NCI-H2196 treated with DMSO at 0.1 percent for 48 hours (cell line): ENCODE data around the gene KANSL1L.
A peak's percentile ranks its signal among the peaks of the same experiment; 100 is the strongest.
"Not testable (repeated sequence)": the region's sequence is repeated elsewhere in the genome, so short reads cannot be mapped to it uniquely, and the experiment has no call there.

Source experiments
- DNase-seq: peaks from one replicate; lab custom pipeline; 2025; ENCODE audit not compliant: unreplicated experiment; lab: John Stamatoyannopoulos, UW

Gene KANSL1L

DNA sequence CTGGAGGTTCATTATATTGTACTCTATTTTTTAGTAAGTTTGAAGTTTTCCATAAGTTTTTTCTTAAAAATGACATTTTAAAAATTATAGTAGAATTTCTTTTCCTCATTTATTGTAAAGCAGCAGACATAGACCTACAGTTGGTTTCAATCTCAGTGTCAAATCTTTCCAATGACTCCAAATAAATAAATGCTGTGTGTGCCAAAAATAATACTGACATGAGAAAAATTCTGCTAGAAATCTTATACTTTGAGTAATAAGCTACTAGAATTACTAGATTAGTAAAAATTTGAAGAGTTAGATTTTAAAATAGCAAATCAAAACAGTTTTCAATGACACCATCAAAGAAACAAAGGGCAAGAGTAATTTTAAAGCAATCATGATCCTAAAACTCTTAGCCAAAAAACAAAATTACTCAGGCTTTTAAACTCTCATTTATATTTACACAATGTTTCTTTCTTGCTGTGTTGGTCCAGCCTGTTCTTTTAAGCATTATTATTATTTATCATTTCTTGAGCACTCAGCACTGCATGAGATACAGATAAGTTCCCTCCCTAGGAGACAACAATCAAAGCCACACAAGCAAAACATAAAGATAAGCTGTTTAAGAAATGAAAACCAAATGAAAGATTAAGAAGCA lies 8.3 kb upstream of the KANSL1L start:
- no peak for DNase-seq

DNA sequence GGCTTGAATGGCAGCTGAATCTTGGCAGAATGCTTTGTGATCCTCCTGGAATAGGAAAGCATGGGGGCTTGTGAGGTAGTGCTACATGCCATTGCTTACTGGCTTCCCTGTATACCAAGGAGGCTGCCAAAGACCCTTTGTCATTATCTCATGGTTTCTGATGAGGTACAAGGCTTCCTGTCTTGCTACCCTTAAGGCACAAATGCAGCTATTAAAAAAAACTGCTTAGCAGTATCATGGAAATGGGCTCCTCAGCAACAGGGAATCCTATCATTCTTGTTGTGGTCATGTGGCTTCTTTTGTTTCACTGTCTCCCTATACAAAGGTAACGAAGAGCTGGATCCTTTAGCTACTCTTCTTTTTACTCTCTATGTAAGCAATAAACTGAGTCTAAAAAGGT lies 6.6 kb upstream of the KANSL1L start:
- no peak for DNase-seq

DNA sequence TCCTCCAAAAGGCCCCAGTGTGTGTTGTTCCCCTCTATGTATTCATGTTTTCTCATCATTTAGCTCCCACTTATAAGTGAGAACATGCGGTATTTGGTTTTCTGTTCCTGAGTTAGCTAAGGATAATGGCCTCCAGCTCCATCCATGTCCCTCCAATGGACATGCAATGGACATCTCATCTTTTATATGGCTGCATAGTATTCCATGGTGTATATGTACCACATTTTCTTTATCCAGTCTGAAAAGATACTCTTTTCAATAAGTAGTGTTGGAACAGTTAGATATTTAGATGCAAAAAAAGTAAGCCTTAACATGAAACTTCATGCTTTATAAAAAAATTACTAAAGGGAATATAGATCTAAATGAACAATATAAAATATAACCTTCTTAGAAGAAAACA lies 5.9 kb upstream of the KANSL1L start:
- DNase-seq: not testable (repeated sequence)

DNA sequence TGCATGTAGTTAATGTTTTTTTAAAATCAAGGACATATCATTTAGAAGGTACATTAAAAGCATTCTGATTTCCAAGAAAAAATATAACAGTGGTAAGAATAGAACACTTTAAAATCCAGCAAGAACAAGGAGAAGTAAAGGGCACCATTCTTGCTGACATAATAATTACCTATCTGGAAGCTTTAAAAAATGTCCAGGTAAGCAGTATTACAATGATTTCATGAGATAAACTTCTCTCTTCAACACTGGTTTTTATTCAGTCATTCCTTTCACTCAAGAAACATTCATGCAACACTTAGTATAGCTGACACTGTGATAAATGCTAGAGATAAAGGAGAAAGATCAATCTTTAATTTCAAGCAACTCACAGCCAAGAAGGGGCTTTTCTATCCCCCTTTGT lies 2.9 kb upstream of the KANSL1L start:
- no peak for DNase-seq

DNA sequence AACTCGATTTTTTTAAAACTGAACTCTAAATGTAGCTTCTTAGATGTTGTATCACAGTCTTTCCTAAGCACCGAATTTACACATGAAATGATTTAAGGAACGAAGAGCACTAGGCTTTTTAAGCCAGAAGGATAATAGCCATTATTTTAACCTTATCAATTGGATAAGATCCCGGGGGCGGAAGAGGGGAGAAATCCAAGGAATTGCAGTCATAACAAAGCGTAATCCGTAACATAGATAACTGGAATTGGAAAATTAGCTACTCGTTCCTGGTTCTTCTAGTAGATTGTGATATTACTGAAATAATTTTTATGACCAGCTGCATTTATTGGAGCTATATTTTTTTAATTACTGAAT lies 988 bp upstream of the KANSL1L start:
- no peak for DNase-seq

DNA sequence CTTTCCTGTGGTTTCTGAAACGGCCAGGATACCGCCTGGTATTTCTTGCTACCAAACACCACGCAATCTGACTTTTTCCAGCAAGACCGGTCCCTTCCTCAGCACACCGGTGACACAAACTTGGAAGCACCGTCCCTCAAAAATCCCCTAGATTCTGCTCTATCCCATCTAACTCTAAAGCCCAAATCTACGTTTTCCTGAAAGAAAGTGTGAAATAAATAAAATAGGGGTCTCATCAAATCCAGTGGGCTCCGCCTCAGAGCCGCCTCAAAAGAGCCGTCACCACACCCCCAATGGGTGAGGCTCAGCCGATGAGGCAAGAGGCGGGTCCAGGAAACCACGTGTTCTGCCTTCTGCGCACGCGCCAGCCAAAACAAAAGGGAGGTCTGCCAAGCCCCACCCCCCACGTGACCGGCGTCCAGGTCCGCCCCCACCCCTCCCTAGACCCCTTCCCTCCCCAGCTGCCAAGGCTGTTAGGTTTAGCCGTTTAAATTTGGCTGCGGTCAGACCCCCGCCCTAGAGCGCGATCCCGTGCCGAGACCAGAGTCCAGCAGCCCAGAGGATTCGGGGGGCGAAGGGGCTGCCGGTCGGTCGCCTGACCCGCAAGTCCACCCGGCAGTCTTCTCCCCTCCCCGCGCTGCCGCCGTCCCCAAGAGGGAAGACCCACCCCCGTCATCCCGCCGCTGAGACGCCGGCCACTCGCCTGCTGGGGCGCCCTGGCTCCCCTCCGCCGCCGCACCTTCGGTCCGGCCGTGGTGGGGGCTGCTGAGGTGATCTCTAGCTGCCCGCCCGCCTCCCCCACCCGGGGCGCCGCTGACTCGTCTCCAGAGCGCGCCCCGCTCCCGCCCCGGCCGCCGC lies 534 bp downstream of the KANSL1L start:
- DNase-seq: peak; percentile 85

DNA sequence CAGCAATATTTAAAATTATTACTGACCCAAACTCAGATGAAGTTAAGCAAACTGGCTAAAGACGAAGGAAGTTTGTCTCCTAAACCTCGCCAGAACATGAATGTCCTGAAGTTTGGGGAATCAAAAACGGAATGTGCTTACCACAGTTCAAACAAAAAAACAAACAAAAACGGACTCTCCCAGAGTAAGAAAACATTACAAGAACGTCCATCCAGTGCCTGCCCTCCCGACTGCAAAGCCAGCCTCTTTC lies 1.1 kb downstream of the KANSL1L start:
- DNase-seq: no peak

DNA sequence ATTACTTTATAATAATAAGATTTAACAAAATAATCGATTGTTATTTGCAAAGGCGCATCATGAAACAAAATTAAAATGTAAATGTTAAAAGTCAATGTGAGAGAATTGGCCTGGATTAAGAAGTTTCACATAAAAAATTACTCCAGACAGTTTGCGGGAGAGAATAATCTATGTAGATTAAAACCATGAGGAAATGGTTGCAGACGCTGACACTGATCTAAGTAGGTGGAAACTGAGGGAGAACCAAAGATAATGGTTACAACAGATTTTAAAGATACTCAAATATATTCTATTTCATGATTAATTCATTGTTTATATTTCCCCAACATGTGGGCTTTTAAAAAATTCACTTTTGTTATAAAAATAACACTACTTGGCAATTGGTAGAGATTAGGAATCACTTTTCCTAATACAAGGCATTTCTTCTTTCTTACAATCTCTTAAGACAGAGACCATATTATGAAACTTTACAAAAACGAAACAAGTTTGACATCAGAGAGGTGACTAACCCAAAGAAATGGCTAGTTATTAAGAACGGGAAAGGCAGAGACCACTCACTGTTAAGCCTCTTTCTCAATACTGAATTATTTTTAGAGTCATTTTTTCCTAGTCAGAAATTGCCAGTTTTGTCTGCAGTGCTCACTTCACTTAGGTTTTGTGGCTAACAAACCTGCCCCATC lies 1.6 kb downstream of the KANSL1L start:
- no peak for DNase-seq

DNA sequence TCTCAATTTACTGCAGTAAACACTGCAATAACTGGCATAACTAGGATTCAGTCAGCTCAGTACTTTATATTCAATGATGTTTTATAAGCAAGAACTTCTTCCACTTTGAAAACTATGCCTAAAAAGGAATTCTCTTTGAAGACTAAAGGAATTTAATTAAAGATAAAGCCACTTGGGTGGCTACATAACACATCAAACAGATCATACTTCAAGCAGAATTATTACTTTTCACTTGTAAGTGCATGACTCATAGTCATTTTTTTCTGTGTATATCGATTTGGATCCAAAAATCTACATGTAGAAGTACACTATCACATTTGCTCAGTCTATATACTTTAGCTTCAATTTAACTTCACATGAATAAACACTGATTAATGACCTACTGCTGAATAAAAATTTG lies 4.0 kb downstream of the KANSL1L start:
- no peak for DNase-seq

DNA sequence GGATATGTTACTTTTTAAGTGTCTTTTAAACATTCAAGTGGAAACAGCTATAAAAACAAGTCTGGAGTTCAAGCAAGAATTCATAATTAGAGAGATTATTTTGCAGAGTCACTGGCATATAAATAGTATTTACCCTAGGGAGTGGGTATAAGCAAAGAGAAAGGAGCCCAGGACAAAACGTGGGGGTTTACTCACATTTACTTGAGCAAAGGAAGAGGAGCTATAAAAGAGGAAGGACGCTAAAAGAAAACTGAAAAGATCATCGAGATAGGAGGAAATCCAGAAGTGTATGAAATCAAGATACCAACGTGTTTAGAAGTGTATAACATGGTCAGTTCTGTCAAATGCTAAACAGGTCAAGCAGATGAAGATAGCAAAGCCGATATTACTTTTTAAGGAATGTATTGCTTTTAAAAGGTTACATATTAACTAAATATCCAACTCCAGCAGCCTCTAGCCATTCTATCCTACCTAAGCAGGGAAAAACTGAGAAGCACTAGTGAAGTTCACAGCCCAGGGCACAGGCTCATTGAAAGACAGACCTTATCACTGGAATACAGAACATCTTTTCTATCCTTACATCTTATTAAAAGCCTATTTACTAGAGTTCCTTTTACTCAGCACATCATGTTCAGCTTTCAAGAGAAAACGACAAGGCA lies 8.6 kb downstream of the KANSL1L start:
- DNase-seq: no peak

DNA sequence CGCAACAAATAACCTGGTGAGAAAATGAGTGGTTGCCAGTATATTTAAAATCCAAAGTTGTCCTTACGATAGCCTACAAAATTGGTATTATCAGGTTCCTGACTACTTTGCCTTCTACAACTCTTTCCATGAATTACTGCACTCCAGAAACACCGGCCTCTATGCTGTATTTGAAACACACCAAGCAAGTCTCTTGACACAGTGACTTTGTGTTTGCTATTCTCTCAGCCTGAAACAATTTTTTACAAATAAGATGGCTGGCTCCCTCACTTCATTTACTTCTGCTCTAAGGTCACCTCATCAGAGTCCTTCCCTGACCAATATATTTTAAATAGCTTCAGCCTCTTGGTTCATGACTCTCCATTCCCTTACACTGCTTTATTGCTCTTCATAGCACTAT lies 12.2 kb downstream of the KANSL1L start:
- DNase-seq: no peak

DNA sequence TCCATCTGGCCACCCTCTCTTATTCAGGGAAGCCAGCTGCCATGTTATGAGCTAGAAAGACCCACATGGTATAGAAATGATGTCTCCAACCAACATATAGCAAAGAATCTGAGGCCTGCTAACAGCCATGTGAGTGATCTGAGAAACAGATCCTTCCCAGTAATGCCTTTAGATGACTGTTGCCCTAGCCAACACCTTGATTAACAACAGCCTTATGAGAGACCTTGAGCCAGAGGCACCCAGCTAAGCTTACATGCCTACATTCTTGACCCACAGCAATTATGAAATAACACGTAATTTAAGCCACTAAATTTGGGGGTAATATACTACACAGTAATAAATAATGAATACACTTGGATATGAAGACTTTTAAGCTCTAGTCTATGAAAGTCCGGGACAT lies 13.0 kb downstream of the KANSL1L start:
- DNase-seq: no peak

DNA sequence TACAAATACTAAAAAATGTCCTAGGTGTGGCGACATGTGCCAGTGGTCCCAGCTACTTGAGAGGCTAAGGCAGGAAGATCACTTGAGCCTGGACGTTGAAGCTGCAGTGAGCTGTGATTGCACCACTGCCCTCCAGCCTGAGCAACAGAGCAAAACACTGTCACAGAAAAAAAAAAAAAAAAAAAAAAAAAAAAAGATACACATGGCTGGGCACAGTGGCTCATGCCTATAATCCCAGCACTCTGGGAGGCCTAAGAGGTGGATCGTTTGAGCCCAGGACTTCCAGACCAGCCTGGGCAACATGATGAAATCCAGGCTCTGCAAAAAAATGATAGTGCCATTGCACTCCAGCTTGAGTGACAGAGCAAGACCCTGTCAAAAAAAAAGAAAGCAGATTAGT lies 13.7 kb downstream of the KANSL1L start:
- no peak for DNase-seq

DNA sequence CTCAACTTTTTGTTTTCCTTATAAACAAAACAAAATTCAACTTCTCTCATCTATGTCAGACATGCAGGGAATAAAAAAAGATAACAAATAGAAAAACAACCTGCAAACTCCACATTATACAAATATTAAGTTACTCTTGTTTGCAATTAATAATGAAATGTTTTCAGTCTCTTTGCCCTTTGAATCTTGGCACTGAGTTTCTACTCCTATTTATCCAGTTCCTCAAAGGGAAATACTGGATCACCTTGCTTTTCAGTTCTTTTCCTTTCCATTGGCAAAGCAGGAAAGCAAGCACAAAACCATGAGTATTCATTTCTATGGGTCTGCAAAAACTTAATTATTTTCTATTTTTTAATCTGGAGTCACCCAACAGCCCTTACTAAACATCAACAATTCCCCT lies 23.6 kb downstream of the KANSL1L start:
- DNase-seq: no peak

DNA sequence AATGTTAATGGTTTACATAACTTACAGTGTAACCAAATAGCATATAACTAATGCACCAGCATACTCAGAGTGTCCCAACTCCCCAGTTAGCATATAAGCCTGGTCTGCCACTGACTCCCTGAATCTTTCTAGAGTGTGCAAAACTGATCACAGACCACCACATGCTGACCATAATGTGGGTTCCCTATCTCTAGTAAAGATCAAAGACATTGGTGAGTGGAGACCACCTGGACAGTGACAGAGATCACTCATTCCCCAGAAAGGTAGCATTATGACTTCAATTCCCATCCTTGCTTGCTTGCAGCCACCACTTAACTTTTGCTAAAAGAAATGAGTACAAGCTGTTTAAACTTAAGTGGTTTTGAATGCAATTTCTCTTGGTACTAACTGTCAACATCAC lies 39.0 kb downstream of the KANSL1L start:
- DNase-seq: no peak

DNA sequence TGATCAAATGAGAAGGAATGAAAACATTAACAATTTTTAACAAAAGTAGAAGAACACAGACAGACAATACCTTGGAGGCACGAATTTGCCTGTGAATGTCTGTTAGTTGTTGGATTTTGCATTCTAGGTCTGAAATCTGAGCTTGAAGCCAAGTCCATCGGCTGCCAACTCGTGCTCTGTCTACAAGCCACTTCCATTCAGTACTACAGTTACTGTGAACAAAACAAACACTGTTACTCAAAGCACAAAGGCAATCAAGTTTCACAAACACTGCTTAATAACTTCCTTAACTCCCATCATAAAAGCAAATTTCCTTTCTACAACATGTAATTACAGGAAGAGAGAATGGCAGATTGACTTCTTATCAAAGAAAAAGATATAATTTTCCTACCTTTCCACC lies 42.2 kb downstream of the KANSL1L start:
- DNase-seq: peak; percentile 62

DNA sequence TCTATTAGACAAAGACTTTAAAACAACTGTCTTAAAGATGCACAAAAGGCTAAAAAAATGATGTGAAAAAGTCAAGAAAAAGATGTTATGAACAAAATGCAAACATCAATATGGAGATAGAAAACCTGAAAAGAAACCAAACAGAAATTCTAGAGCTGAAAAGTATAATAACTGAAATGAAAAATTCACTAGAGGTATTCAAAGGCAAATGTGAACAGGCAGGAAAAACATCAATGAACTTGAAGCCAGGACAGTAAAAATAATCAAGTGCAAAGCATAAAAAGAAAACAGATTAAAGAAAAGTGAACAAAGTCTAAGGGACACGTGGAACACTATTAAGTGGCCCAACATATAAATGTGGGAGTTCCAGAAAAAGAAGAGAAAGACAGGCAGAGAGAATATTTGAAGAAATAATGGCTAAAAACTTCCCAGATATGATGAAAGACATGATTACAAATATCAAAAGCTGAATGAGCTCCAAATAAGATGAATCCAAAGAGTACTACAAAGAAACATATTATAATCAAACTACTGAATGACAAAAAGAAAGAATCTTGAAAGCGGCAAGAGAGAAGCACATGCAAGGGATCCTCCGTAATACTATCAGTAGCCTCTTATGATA lies 57.5 kb downstream of the KANSL1L start:
- DNase-seq: no peak

DNA sequence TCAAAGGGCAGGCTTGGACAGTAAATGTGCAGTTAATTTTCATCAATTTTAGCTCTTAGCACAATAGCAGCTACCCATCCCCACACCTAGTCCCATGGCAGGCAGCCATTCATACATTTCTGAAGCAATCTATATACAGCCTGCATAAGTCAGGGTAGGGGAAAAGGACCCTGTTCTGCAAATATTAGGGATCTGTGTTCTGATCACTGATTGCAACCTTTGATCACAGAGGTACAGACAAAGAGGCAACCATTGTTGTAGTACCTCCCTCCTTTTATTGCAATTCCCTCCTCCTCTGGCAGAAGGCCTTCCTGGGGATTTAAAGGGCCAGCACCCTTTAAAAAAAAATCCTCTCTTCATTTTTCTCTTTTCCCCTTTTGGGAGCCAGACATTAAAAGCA lies 58.3 kb downstream of the KANSL1L start:
- DNase-seq: no peak

DNA sequence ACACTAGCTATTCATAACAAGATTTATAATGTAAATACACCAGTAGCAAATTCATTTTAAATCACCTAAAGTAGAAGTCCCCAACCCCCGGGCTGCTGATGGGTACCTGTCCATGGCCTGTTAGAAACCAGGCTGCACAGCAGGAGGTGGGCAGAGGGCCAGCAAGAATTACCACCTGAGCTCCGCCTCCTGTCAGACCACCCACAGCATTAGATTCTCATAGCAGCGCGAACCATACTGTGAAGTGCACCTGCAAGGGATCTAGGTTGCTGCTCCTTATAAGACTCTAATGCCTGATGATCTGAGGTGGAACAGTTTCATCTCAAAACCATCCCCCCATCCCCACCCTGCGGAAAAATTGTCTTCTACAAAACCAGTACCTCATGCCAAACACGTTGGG lies 71.3 kb downstream of the KANSL1L start:
- no peak for DNase-seq

DNA sequence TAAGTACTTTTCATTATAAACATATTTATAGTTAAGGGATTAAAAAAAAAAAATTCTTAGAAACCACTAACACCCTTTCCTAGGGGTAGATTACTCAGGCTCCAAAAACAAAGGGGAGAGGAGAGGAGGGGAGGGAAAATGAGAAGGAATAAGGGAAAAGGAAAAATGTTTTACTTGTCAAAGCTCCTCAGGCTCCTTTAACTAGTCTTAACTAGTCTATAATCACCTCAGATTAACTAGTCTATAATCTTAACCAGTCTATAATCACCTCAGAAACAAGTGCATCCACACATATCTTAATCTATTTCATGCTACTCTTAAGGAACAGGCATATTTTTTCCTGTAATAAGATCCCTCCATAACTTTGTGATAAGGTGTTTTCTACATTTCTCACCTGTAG lies 76.4 kb downstream of the KANSL1L start:
- no peak for DNase-seq

DNA sequence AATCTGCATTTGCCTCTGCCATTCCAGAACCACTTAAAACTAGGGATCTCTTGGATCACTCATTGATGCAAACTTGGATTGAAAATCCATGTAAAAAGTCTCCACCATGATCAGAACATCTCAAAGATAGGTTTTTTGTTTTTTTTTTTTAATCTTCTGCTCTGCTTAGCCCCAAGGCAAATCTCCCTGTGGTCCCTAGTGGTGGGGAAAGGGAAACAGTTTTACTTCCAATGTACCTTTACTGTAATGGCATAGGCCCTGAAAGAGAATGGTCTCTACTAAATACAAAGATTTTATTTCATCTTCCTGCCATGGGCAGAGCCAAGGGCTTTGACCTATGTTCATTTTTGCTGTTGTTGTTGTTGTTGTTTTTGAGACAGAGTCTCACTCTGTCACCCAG lies 78.4 kb downstream of the KANSL1L start:
- no peak for DNase-seq

DNA sequence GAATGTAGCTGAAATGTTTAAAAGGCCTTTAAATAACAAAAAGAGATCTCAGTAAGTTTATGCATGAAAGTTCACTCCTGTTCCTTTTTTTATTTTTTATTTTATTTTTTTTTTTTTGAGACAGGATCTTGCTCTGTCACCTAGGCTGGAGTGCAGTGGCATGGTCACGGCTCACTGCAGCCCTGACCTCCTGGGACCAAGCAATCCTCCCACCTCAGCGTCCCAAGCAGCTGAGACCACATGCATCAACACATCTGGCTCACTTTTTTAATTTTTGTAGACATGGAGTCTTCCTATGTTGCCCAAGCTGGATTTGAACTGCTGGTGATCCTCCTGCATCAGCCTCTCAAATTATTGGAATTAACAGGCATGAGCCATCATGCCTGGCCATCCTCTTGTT lies 84.3 kb downstream of the KANSL1L start:
- DNase-seq: no peak
